GM18508 (cell line): ENCODE data around the gene SPOPL.

Experiments
- ATAC-seq: cut with Tn5 transposase; IDR thresholded peaks from one replicate; pipeline ENCODE4 v1.9.1; 2021; ENCODE audit warnings: moderate number of reproducible peaks; ENCODE audit not compliant: insufficient read depth, unreplicated experiment

The SPOPL gene

GRCh38 chr2:138589663-138590062, 88.1 kb downstream of the SPOPL start:
- ATAC-seq = no peak

DNA sequence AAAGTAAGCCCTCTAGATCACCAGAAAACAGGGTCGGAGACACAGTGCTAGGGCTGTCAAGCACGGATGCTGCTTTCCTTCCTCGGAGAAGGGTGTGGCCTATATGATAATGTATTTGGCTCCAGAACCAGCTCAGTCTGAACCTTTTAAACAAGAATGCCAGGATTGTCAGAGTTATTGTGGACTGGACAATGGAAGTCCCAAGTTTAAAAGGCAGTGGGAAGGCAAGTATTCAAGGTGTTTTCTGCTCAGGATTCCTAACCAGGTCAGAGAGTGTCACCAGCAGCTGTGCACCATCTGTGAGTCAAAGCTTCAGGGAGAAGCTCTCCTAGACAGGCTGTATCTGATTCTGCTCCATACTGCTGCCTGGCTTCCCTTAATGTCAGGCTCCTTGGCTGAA, 94.8 kb downstream of the SPOPL start:
- no peak for ATAC-seq

DNA sequence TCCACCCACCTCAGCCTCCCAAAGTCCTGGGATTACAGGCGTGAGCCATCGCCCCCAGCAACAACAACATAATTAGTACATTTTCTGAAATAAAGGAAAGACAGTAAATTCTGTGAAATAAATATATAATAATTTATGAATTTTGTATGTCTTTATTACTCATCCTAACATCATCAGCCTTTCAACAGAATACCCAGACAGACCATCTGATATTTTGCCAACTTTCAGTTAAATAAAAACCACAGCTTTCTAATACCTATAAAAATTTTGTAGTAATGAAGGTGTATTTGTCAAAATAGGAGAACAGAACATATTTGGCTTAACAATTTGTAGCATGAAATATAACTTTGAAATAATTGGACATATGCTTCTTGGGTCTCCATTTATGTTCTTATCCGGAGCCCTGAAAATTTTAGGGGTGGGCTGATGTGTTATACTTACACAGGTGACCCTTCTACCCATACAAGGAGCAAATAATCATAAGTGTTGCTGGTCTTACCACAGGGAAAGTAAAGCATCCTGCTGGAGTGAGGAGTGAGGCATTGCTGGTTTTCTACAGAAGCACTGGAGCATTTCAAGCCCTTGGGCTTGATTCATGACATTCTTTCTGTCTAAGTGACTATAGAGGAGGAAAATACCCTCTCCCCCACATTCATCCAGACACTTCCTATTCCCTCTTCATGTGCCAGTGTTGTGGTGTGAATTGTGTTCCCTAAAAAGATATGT, 99.3 kb downstream of the SPOPL start:
- ATAC-seq = no peak

- no peak for ATAC-seq
These were observed 100.0 kb downstream of the SPOPL start for GRCh38 chr2:138601458-138602165.

DNA sequence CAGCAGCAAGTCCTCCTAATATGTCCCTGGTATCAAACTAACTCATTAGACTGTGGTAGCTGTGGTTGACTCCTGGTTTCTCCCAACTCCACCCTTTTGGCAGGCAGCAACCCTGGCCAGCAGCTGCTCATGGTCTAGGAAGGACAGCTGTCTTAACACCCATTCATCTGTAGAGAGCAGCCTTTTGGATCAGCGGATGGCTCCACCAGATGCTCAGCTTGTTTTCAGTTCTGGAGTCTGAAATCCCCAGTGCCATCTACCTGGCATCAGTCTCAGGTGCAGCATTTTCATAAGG, 100.5 kb downstream of the SPOPL start:
- ATAC-seq = no peak

- ATAC-seq = no peak
These were observed 106.2 kb downstream of the SPOPL start for GRCh38 chr2:138607746-138608145.

GRCh38 chr2:138609446-138609845, 107.9 kb downstream of the SPOPL start:
- no peak for ATAC-seq

- no peak for ATAC-seq
These were observed 108.8 kb downstream of the SPOPL start for GRCh38 chr2:138610201-138610953.

DNA sequence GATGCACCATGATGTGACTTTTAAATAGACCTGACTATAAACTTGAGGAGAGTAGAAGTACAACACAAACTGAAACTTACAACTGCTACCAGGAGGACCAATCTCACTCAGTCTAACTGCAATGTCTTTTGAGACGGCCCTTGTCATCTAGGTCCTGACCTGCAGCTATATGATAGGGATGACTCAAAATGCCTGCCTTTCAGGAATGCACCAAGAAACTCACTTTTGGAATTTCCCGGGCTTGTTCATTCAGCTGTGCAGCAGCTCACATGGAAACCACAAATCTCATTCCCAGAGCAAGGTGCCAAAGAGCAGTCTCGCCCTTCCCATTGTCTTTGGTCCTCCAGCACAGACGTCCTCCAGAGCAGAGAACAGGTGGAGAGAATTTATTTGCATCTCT, 113.7 kb downstream of the SPOPL start:
- no peak for ATAC-seq

DNA sequence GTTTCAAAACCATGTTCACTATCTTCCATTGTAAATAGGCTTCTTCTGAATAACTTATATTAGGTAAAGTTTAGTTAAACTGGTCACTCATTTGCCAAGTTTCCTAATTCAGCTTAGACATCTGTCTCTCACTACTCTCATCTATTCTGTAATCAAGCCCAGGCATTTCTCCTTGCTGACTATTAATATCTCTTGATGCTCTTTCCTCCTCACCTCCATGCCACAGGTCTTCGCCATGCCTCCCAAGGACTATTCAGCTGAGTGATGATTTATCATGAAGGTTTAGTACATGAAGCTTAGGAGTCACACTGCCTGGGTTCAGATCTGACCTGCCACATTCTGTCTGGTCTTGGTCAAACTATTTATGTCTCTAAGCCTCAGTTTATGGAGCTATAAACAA, 115.5 kb downstream of the SPOPL start:
- ATAC-seq = no peak

DNA sequence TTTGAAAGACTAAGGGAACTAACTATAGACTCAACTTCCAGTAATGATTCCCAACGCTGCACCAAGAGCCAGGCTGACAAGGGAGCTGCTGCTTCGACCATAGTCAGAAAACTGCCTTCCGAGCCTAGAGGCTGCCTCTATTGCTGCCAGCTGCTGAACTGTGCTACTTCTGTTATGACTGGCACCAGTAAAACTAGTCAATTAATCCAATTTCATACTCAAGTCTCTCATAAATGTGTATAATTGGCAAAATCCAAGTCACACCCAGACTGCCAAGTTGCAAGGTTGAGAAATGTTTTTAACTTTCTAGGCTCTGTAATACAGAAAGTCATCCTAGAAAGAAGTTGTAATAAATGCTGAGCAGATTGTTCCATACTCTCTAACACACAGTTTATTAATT, 117.4 kb downstream of the SPOPL start:
- ATAC-seq = no peak

DNA sequence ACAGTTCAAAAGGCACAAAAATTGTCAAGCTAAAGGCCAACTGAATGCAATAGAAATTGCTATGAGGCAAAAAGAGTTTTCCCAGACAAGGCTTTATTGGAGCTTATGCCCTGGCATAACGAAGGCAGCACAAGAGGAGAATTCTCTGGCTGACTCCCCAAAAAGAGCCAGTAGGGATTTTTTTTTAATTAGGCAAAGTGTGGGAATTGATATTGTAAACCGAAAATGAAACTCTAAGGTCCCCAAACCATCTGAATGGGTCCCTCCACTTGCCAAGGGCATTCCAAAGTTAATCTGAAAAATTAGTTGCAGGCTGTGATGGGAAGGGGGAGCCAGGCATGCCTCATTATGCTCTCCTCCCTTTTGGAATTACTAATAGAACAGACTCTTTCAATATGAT, 118.9 kb downstream of the SPOPL start:
- no peak for ATAC-seq

GRCh38 chr2:138621139-138621538, 119.6 kb downstream of the SPOPL start:
- no peak for ATAC-seq

DNA sequence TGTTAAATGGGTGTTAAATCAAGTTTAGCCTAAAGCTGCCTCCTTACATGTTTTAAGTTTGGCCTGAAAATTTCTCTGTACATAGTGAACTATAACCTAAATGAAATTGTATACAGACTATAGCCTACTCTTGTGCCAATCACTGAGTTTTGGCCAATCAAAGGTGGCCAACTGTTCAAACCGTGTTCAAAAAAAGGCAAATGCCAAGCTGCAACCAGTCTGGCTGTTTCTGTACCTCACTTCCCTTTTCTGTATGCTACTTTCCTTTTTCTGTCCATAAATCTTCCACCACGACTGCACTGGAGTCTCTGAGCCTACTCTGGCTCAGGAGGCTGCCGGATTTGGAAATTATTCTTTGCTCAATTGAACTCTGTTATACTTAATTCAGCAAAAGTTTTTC, 121.0 kb downstream of the SPOPL start:
- no peak for ATAC-seq
